H1 (cell line): Measurements from ENCODE around the gene DNAI1. TPM values are rescaled to one million over a fixed set of nuclear protein-coding genes. Genes with fewer than 3 reads are reported as not detected.

Experiments used
- CTBP2 ChIP-seq: IDR thresholded peaks from 2 replicates; pipeline ENCODE4 v1.7.0; 2011; ENCODE audit warnings: borderline replicate concordance, mild to moderate bottlenecking, moderate library complexity, mixed read lengths, low read length; ENCODE audit not compliant: insufficient read depth, insufficient read length
- MAX ChIP-seq: IDR thresholded peaks from 2 replicates; pipeline ENCODE4 v1.6.1; 2012; ENCODE audit warnings: inconsistent platforms
- PHF8 ChIP-seq: fragments of 200-600 bp; sonication (generic); conservative IDR thresholded peaks from 2 replicates; pipeline ENCODE4 v1.7.1; 2012; ENCODE audit warnings: low read depth, mild to moderate bottlenecking, inconsistent platforms, low read length, moderate library complexity
- POLR2A ChIP-seq, 2 experiments: IDR thresholded peaks; 1 replicate in 1 of 2; 2 replicates in 1 of 2; pipeline ENCODE4 v1.6.1; 2011; ENCODE audit warnings: low read depth in 2 of 2, low read length in 2 of 2, mild to moderate bottlenecking in 2 of 2; ENCODE audit errors: control extremely low read depth in 1 of 2
- SP2 ChIP-seq: IDR thresholded peaks from 2 replicates; pipeline ENCODE4 v1.6.1; 2012; ENCODE audit warnings: mild to moderate bottlenecking, low read length, inconsistent platforms
- SP4 ChIP-seq: IDR thresholded peaks from 2 replicates; pipeline ENCODE4 v1.6.1; 2012; ENCODE audit warnings: low read length, inconsistent platforms
- TCF12 ChIP-seq: IDR thresholded peaks from 2 replicates; pipeline ENCODE4 v1.6.1; 2011; ENCODE audit warnings: low read depth, mild to moderate bottlenecking, low read length
- polyA plus RNA-seq, 7 experiments: library from polyadenylated mRNA; depleted of rRNA in 3 of 7; stranded (reverse) in 5 of 7; unstranded in 2 of 7; fragments of >200 nt in 5 of 7; fragments of 200-250 nt in 2 of 7; gene quantifications; 1 replicate in 5 of 7; 2 replicates in 1 of 7; 4 replicates in 1 of 7; pipeline versions ENCODE4 v1.2.1 to v1.2.3, GENCODE V29; 2011 to 2013; ENCODE audit warnings: missing spikeins in 2 of 7, mixed read lengths in 2 of 7
- total RNA-seq: library from RNA; stranded (reverse); fragmentation: NEBNext Ultra II Directional; extraction: Animal tissue kit (Norgen Biotek cat#: 25700); gene quantifications from 2 replicates; pipeline ENCODE4 v1.2.1, GENCODE V29; 2021

DNAI1 gene
- total and polyA plus RNA-seq, 2 of the 8 experiments (the other 6 are each of a cell fraction or from before 2014, with no cell fraction given) = 0.37 to 0.54 TPM

GRCh38 chr9:34522971-34523797 is 64.6 kb downstream of the DNAI1 start, which contains the start of gene ENHO (continued):
- TF ChIP-seq CTBP2 (no peak), PHF8 (0 out of 2 replicates have a peak, but pooled peaks have one; percentile 0), TCF12 (no peak), MAX (peak; percentile 86), SP4 (0 out of 2 replicates have a peak, but pooled peaks have one; percentile 42), POLR2A (IDR thresholded peaks at IDR 0.05; ENCODE audit: control extremely low read depth in 1 of 2, low read depth in 2 of 2, low read length in 2 of 2) (0 out of 3 replicates have a peak, but pooled peaks of 1 of the 2 experiments have one; percentile 38), SP2 (no peak)
